NB4 (cell line): Measurements from ENCODE around the gene MTMR8.

Experiments used
- DNase-seq: peaks from one replicate; pipeline ENCODE4 v3.0.0; 2010; ENCODE audit warnings: low read depth
- H3K4me3 ChIP-seq: one replicate; pipeline ENCODE4 v1.5.1; 2011; ENCODE audit warnings: mild to moderate bottlenecking, low read depth, low read length, moderate library complexity
- CTCF ChIP-seq: IDR thresholded peaks from one replicate; pipeline ENCODE4 v1.5.1; 2012; ENCODE audit warnings: low read depth, low read length
- MAX ChIP-seq: IDR thresholded peaks from 2 replicates; pipeline ENCODE4 v1.6.1; 2011; ENCODE audit warnings: low read depth, low read length
- MYC ChIP-seq: IDR thresholded peaks from 2 replicates; pipeline ENCODE4 v1.6.1; 2011; ENCODE audit warnings: low read depth, low read length
- POLR2A ChIP-seq: IDR thresholded peaks from 2 replicates; pipeline ENCODE4 v1.6.1; 2011; ENCODE audit warnings: mild to moderate bottlenecking; ENCODE audit not compliant: insufficient read length; ENCODE audit errors: extremely low read depth

The MTMR8 gene

GRCh38 chrX:64313624-64314023 is 81.6 kb downstream of the MTMR8 start:
- no peak for DNase-seq
- TF ChIP-seq POLR2A = no peak
- no peak for TF ChIP-seq CTCF
- TF ChIP-seq MAX = no peak
- TF ChIP-seq MYC = no peak
- no peak overlapping the region for H3K4me3 ChIP-seq

GRCh38 chrX:64306712-64307111 is 88.5 kb downstream of the MTMR8 start:
- H3K4me3 ChIP-seq = no peak overlapping the region
- TF ChIP-seq MYC = no peak
- TF ChIP-seq MAX = no peak
- TF ChIP-seq POLR2A = no peak
- no peak for TF ChIP-seq CTCF
- DNase-seq = no peak

DNA sequence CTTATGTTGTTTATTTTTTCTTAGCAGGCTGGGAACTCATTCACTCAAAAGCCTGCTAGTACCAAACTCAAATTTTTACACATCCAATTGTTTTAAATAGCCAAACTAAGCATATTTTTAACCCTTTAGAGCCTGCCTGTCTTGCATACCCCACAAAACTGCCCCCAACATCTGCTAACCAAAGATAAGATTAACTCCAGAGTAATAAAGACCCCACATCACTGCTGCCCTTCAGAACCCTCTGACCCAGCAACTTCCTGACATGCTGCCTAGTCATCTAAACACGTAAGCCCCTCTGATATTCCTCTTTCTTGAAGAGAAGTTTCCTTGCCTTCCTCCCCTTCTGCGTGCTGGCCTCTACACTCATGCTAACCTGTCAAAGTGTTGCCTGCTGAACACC is 104.1 kb downstream of the MTMR8 start:
- TF ChIP-seq CTCF (no peak), MAX (no peak), MYC (no peak), POLR2A (no peak)
- no peak overlapping the region for H3K4me3 ChIP-seq
- DNase-seq = no peak

DNA sequence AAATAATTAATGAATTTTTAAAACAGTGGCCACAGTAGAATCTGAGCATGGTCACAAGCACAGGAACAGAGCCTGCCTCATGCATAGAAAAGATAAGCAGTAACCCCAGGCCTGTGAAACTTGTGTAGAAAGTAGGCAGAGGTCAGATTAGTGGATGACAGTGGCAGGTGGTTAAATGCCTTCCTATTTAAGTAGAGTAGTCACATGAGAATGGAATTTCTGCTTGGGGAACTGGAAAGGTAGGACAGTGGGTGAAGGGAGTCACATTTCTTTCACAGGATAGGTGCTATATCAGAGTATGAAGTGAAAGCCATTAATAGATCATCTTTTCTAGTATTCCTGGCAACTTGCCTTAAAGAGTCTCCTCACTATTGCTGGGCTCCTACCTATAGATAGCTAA is 130.0 kb downstream of the MTMR8 start:
- no peak for DNase-seq
- TF ChIP-seq POLR2A (no peak), MYC (no peak), CTCF (no peak), MAX (no peak)

GRCh38 chrX:64230123-64230970 is 164.9 kb downstream of the MTMR8 start, which contains the start of gene ASB12:
ASB12 (minus strand) TSS chrX:64230607; CDS start chrX:64225650, 4,957 bp downstream.
- no peak for DNase-seq
- TF ChIP-seq MAX (no peak), CTCF (no peak), POLR2A (no peak), MYC (no peak)
- no peak within 1 kb of the TSS for H3K4me3 ChIP-seq

More for the DNA sequence above, 130.0 kb downstream of the MTMR8 start:
- H3K4me3 ChIP-seq = no peak overlapping the region
